GM18508 (cell line): ENCODE data around the gene MT1H.

Experiments
- ATAC-seq: cut with Tn5 transposase; IDR thresholded peaks from one replicate; pipeline ENCODE4 v1.9.1; 2021; ENCODE audit warnings: moderate number of reproducible peaks; ENCODE audit not compliant: insufficient read depth, unreplicated experiment

MT1H gene

DNA sequence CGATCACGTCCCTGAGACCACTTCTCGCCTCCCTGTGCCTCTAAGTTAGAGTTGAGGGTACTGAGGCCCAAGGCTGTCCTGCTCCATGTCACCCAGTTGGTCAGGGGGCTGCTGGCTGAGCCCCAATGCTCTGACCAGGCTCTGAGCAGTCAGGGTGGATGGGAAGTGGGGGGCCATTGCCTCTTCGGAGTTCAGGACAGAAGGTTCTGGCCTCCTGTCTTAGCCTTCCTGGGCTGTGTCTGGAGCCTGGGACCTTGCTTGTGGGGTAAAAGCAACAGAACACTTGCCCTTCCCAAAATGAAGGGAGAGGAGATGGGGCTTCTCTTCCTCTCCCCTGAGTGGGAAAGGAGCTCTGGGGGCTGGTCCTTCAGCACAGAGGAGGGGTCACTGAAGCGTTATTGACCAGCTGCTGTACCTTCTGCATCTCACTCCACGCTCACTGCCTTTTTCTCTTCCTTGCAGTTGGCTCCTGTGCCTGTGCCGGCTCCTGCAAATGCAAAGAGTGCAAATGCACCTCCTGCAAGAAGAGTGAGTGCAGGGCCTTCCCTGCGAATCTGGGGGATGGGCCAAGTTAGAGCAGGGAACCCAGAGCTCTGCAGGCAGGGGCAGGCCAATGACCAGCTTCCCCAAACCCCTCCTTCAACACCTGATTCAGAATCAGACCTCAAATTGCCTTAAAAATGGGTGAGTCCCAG lies 13.2 kb downstream of the MT1H start:
- no peak for ATAC-seq

DNA sequence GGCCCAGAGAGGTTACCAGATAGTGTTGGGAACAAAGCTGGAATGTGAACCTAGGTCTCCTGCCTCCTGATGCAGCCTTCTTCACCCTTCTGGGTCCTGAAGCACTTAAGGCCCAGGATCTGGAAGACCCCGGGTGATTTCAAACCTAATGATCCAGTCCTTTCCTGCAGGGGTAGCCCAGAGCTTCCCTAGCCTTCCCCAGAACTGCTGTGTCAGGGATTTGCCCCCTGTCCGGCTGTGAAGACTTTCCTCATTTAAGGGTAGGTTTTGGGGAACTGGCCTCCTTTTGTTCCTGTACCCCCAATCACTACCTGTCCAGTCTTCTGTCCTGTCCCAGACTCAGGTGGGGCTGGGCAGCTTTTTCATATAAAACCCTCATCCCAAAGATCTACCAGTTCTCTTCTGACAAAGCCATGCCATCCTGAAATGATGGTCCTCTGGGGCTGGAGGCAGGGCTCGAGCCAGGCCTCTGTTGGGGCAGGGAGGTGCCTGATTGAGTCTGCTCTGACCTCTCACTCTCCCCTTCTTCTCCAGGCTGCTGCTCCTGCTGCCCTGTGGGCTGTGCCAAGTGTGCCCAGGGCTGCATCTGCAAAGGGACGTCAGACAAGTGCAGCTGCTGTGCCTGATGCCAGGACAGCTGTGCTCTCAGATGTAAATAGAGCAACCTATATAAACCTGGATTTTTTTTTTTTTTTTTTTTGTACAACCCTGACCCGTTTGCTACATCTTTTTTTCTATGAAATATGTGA lies 14.0 kb downstream of the MT1H start:
- ATAC-seq, result no peak

DNA sequence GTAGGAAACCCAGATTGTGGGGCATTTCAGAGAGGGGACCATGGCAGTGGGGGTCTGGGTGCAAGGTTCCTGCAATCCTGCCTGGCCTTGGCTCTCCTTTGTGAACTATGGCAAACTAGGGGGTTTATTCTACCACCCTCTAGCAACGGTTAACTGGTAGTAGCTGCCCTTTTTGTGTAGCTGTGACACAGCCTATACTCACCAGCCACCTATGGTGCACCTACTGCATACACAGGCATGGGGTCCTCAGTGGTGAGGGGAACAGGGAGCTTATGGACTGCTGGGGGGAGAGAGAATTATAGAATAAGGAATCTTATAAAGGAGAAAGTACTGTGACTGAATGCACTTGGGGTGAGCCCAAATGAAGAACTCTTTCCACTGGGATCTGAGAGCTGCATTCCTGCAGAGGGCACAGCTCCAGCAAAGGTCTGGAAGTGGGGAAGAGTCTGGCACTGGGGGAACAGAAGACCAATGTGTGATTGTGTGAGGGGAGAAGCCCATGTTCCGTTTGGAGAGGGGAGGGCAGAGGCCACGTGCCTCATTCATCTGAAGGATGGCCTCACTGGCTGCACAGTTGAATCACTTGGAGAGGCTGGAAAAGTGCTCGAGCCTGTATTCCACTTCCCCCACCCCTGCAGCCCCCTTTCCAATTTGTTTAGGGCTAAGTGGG lies 14.8 kb downstream of the MT1H start:
- no peak for ATAC-seq

DNA sequence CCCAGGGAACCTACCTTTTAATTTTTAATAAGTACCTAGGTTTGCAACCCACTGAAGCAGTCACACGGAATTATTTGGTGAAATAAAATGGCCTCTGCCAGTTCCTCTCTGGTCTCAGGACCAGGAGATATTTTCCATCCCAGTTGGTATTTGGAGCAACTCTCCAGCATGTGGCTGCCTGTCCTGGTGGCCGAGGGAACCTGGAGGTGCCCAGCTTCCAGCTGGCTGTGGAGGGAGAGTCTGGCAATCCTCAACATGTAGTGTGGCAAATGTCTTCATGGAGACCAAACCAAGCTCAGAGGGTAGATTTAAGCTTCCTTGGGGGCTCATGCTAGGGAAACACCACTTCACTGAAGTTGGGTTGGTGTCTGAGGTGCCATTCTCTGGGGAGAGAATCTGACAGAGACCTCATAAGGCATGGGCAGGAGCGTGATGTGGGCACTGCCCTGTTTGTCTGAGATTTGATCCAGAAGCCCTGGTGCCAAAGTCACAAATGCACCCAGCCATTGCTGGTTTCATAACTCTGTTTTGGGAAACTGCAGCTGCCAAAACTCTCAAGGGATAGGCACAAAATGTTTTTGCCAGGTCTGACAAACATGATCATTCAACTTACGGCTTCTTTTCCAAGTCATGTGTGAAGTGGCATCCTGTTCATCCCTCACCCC lies 15.4 kb downstream of the MT1H start:
- ATAC-seq, result no peak

DNA sequence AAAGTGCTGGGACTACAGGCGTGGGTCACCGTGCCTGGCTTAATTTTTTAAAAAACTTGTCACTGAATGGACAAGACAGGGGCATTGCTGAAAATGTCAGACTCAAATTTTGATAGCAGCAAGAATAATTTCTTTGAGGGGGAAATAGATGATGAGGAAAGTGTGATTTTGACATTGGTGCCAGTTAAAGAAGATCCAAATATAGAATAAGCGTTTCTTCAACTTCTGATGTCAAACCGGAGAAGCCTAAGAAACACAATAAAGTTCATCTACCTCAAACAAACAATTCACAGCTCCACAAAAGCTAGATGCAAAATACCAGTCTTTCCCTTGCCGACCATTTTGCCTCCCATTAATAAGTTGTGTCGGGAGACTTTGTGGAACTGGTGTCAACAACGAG lies 17.1 kb downstream of the MT1H start:
- ATAC-seq, result no peak

DNA sequence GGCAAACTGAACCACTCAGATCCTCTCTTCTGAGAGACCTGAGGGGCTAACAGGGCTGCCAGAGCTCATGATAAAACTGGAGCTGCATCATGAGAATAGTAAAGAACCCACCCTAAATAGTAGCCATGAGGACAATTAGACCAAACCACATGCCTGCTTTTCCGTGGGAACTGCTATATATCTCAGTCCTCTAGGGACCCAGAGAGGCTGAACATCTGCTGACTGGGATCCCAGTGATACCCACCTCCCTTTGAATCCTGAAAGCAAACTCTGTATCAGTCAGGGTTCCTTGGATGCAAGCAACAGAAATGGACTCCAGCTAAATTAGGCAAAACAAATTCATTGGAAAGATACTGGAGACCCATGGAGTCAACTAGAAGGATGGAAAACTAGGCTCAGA lies 19.1 kb downstream of the MT1H start:
- no peak for ATAC-seq

DNA sequence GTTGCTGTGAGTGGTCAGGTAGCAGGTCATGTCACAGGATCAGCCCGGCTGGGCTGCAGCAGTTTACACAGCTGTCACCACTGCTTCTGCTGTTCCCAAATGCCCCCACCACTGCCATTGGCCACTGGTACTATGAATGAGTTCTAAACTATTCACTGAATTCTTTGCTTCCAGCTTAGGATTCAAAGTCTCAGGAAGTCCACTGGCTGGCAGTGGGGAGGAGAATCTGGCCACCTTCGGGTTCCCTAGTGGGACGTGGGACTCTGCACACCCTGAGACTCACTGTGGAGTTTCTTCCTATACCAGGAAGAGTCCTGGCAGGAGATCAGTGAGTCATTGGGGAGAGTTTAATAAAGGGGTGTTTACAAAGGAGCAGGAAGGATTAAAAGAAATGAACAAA lies 19.6 kb downstream of the MT1H start:
- ATAC-seq, result no peak

DNA sequence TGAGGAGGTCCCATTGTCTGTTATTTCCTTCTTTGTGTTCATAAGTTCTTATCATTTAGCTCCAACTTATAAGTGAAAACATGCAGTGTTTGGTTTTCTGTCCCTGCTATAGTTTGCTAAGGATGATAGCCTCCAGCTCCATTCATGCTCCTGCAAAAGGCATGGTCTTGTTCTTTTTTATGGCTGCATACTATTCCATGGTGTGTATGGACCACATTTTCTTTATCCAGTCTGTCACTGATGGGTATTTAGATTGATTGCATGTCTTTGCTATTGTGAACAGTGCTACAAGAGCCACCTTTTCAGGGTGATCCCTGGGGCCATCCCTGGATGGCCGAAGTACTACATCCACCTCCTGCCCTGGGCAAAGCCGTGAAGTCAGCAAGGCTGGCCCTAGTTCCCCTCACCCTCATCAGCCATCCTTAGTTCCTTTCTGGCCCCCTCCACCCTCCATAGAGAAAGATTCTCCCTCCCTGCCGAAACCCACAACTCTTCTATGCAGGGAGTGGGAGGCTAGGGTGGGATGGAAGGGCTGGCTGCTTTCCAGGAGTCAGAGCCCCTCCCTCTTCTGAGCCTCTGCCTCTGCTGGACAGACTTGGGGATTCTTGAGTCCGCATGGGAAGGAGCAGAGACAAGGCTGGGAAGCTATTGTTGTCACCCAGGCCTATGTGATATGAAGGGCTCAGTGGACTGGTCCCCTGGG lies 21.0 kb downstream of the MT1H start:
- ATAC-seq, result no peak

DNA sequence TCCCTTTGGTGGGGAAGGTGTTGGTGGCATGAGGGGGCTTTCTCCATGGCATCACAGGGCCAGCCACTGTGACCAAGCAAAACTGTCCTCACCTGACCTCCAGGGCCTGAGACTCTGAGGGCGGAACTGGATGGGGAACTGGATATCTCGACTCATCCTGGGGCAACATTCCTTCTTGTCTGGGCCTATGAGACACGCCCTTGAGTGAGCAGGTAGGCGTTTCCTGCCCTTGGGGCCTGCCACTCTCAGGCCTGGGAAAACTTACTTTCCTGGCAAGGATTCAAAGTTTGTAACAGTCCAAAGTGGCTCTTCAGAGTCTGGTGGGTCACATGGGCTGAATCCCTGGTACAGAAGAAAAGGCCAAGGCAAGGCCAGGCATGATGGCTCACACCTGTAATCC lies 22.3 kb downstream of the MT1H start:
- ATAC-seq, result no peak

DNA sequence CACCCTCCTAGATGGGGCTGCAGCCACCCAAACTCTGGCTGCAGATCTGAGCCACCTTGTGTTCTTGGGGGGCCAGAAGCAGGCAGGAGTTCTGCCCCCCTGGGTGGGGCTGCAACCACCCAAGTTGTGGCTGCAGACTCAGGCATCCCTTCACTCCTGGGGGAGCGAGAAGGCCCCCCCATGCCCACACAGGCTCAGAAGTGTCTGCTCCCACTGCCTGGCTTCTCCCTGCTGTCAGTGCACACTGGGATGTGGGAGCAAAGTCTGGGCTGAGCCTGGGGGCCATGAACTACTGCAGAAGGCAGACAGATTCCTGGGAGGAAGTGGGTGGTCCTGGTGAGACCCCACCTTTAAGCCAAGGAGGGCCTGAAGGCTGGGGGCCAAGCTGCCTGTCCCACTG lies 25.6 kb downstream of the MT1H start:
- ATAC-seq, result no peak

DNA sequence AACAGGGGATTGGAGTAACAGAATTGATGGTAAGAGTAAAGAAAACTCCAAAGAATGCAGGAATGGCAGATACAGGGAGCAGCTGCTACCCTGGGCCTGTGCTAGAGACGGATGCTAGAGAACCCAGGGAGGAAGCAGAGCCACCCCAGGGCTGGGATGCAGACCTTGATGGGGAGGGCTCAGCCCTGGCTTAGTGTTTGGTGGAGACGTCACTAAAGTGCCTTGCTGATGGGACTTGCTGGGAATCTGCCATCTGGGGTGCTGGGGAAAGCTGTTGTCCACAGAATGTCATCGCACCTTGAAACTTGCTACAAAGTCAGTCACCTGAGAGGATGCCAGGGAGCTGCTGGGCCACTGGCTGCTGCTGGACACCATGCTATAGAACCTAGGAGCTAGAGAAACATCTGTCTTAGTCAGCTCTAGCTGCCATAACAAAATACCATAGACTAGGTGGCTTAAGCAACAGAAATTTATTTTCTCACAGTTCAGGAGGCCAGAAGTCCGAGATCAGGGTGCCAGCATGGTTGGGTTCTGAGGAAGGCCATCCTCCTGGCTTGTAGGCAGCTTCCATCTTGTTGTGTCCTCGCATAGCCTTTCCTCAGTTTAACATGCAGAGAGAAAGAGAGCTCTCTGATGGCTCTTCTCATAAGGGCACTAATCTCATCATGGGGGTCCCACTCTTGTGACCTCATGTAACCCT lies 28.0 kb downstream of the MT1H start:
- ATAC-seq, result no peak

DNA sequence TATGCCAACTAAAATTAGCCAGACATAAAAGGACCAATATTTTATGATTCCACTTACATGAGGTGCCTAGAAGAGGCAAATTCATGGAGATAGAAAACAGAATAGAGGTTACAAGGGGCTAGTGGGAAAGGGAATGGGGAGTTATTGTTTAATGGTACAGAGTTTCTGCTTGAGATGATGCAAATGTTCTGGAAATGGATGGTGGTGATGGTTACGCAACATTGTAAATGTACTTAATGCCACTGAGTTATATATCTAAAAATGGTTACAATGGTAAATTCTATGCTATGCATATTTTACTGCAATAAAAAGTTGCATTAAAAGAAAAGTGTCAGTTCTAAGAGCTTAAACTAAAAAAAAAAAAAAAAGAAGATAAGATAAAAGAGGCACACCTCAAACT lies 30.6 kb downstream of the MT1H start:
- ATAC-seq, result no peak

DNA sequence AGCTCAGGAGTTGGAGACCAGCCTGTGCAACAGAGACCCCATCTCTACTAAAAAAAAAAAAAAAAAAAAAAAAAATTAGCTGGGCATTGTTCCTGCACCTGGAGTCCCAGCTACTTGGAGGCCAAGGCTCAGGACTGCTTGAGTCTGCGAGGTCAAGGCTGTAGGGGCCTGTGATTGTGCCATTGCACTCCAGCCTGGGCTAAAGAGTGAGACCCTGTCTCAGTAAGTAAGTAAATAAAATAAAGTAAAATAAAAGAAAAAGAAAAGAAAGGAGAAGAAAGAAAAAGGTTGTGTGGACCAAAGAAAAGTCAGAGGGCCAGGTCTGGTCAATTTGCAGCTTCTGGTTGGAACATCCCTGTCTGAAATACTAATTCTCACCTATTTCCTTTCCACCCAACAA lies 31.0 kb downstream of the MT1H start:
- ATAC-seq, result no peak

DNA sequence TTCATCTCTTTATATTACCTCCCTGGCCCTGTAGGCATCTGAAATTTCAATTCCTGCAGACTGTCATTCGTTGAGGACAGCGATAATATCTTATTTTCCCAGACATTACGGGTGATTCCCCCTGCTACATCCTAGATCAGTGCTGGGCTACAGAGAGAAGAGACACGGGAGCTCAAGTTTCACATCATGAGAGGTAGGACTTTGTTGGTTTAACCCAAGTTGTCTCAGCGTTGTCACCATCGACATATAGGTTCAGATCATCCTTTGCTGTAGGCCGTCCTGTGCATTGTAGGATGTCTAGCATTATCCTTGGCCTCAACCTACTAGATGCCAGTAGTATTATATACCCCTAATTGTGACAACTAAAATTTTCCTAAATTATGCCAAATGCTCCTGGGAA lies 31.9 kb downstream of the MT1H start:
- ATAC-seq, result no peak

DNA sequence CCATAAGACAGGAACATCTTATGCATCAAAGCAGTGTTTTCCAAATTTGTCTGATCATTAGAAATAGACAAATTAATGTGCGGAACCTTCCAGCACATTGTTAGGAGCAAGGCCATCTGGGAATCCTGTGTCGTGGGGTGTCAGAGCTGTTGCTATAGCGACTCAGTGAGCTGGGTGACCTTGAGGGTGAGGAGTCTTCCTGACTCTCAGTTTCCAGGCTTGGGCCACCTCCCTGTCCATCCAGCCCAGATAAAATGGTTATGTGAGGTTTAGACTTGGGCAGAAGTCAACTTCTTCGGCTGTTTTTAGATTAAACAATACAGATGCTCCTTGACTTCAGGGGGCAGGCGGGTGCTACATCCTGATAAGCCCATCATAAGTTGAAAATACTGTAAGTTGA lies 33.2 kb downstream of the MT1H start:
- no peak for ATAC-seq

DNA sequence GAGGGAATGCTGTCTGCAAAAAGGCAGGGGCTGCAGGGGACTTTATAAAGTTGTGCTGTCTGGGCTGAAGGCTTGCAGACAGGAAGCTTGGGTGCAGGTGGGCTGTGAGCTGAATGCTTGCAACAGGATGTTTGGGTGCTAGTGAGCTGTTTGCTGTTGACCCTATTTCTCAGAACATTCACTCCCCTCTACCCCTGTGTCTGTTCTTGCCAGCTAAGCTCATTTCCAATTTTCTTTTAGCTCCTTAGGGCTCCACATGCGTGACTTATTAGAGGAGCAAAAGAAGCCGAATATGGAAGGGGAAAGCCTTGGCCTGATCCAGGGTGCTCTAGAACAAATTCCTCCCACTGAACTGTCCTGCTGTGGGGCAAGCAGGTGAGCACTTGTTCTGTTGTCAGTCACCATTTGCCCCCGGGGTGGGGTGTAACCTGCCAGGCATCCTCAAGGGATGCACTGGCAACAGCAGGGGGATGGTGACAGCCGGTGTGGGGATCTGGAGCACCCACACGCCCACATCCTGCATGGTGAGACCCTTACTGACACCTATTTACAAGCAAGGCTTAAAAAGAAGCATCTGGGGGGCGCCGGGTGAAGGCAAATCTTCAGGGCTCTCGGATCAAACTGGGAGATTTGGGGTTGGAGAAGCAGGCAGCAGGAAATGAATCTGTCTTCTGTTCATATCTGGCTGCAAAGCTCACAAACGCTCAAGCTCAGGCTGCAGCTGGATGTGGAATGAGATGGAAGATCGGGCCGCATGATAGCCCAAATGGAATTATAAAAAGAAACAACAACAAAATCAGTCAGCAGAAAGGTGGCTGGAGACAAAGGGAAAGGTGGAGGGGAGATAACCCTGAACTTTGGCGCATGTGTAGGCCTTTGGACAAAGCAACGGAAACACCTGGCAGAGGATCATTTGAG lies 39.2 kb downstream of the MT1H start:
- ATAC-seq, result no peak

DNA sequence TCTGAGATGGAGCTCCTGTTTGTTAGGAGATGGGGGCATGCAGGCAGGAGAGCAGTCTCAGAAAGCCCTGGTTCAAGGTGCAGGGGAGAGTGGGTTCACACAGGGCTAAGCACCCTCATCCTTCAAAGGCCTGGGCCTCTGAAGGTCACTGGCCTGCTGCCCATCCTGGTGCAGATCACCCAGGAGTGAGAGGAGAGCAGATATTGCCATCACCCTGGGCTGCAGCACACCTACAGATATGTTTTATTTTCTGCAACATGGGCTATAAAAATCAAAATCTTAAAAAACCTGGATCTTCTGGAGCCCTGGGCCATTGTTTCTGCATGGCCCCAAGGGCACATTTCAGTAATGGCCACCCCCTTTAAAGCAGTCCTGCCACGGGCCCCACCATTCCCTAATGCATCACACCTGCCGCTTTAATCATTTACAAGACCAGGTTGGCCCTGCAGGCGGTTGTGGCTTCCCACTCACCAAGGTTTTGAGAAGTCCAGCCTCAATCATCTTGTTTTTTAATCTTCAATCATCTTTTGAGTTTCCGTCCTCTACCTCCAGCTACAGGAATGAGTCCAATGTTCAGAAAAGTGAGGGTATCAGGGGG lies 39.9 kb downstream of the MT1H start:
- ATAC-seq, result no peak

DNA sequence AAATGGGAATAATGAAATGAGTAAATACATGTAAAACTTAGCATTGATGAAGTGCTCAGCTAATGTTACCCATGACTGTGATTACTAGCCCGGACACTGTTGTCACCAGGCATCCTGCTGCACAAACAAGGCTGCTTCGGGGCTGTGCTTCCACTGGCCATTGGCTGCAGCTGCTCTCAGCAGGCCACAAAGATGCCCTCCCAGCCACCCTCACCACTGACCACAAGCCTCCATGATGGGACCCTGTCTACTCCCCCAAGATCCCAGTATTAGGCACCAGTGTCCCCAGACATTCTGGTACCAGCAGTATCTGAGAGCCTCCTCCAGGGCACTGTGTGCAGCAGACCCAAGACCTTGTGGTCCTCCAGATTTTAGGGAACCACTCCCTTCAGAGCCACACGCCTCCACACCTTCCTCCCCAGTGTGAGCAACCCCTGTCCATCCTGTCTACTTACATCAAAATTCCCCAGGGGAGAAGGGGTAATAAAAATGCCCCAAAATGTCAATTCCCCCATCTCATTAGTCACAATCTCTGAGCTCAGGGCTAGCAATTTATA lies 40.6 kb downstream of the MT1H start:
- no peak for ATAC-seq
